Hepatocyte (in vitro differentiated cells): ENCODE data around the gene CFTR.

ENCODE experiments used
- EZH2 ChIP-seq: fragments of 200-600 bp; sonication (generic); IDR thresholded peaks from 2 replicates; pipeline ENCODE4 v1.6.1; 2016; ENCODE audit warnings: antibody characterized with exemption, mild to moderate bottlenecking, borderline replicate concordance
- TF ChIP-seq, protein P1 (sequence below): fragments of 200-600 bp; sonication (generic); IDR thresholded peaks from 2 replicates; pipeline ENCODE4 v1.5.1; 2016; ENCODE audit warnings: antibody characterized with exemption, mild to moderate bottlenecking; ENCODE audit not compliant: poor library complexity

DNA sequence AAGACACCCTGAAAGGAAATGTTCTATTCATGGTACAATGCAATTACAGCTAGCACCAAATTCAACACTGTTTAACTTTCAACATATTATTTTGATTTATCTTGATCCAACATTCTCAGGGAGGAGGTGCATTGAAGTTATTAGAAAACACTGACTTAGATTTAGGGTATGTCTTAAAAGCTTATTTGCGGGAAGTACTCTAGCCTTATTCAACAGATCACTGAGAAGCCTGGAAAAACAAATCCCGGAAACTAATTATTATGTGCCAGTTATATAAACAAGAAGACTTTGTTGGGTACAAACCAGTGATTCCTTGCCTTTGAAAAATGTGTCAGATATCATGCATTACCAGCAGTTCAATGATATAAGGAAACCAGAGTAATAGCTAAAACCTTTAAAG, 160.1 kb downstream of the CFTR start:
- TF ChIP-seq, protein P1, sequence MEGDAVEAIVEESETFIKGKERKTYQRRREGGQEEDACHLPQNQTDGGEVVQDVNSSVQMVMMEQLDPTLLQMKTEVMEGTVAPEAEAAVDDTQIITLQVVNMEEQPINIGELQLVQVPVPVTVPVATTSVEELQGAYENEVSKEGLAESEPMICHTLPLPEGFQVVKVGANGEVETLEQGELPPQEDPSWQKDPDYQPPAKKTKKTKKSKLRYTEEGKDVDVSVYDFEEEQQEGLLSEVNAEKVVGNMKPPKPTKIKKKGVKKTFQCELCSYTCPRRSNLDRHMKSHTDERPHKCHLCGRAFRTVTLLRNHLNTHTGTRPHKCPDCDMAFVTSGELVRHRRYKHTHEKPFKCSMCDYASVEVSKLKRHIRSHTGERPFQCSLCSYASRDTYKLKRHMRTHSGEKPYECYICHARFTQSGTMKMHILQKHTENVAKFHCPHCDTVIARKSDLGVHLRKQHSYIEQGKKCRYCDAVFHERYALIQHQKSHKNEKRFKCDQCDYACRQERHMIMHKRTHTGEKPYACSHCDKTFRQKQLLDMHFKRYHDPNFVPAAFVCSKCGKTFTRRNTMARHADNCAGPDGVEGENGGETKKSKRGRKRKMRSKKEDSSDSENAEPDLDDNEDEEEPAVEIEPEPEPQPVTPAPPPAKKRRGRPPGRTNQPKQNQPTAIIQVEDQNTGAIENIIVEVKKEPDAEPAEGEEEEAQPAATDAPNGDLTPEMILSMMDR: no peak
- TF ChIP-seq EZH2: no peak
